ENCODE measurements around the gene SARM1. TPM values are rescaled to one million over a fixed set of nuclear protein-coding genes. Genes with fewer than 3 reads are reported as not detected.

Gene SARM1
- total RNA-seq, 1 experiment from 2014 or later: 17.4 TPM

DNA sequence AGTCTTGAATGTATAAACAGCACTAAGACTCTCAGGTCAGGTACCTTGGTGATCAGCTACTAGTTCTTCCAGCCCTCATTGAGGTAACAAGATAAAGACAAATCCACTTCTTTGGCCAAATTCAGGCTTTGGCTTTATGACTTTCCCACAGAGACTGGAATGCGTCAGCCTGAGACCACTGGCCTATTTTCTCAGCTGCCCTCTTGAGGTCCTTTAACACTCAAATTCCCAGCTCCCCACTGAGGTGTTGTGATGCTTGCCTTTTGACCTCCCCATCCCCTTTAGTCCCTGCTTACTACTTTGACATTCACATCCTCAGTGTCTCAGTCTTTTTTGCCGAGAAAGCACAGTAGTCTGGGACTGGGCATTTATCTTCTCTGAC is 25.3 kb upstream of the SARM1 start:
- TF ChIP-seq, protein P1, sequence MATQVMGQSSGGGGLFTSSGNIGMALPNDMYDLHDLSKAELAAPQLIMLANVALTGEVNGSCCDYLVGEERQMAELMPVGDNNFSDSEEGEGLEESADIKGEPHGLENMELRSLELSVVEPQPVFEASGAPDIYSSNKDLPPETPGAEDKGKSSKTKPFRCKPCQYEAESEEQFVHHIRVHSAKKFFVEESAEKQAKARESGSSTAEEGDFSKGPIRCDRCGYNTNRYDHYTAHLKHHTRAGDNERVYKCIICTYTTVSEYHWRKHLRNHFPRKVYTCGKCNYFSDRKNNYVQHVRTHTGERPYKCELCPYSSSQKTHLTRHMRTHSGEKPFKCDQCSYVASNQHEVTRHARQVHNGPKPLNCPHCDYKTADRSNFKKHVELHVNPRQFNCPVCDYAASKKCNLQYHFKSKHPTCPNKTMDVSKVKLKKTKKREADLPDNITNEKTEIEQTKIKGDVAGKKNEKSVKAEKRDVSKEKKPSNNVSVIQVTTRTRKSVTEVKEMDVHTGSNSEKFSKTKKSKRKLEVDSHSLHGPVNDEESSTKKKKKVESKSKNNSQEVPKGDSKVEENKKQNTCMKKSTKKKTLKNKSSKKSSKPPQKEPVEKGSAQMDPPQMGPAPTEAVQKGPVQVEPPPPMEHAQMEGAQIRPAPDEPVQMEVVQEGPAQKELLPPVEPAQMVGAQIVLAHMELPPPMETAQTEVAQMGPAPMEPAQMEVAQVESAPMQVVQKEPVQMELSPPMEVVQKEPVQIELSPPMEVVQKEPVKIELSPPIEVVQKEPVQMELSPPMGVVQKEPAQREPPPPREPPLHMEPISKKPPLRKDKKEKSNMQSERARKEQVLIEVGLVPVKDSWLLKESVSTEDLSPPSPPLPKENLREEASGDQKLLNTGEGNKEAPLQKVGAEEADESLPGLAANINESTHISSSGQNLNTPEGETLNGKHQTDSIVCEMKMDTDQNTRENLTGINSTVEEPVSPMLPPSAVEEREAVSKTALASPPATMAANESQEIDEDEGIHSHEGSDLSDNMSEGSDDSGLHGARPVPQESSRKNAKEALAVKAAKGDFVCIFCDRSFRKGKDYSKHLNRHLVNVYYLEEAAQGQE (IDR thresholded peaks at IDR 0.05; ENCODE audit: insufficient read depth in 1 of 2, low read depth in 2 of 2, low read length in 1 of 2): no peak
- TF ChIP-seq POLR2AphosphoS5 (IDR thresholded peaks at IDR 0.05; ENCODE audit: low read depth, low read length): peak; percentile 36; the same call in 1 of the 2 replicates

DNA sequence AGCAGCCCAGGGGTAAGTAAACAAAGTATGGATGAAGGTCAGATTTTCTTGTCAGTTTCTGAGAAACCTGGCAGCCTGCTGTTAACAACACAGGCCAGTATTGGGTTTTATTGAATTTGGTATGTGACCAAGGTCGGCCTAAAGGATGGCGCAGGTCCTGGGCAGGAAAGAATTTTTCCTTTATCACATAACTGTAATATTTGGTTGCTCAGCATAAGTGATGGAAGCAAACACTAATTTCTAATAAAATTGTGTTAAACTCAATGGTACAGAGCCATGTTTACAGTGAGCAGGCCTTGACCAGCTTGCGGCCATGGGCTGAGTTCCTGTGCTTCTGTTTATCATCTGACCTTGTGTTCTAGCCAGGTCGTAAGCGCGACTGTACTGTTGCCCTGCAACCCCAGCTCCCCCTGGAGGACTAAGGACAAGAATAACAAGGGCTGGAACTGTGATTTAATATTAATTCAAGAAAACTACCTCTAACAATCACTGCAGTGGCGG is 24.7 kb upstream of the SARM1 start:
- CTCF ChIA-PET: interaction anchor here (0.7 kb wide), 1 partner anchor 11 kb away, joined by 5 read pairs; the partner anchor contains the start of genes IFT20 and TNFAIP1
- intact Hi-C loops (cut with micrococcal nuclease; ENCODE audit: unreplicated experiment): no loop called here
- peak; percentile 67 for ATAC-seq
- no peak for DNase-seq (ENCODE audit: low read depth, low spot score)
- Histone ChIP-seq H3K27me3 (ENCODE audit: control insufficient read depth, insufficient read depth, low read length) (no peaks in the 10 kb centered on the region), H3K9me3 (ENCODE audit: control insufficient read depth, insufficient read depth, low read depth, low read length) (no peaks in the 10 kb centered on the region), H3K36me3 (ENCODE audit: control insufficient read depth, insufficient read depth, low read length) (peaks cover 10% of the 10 kb centered on the region), H3K4me1 (ENCODE audit: control insufficient read depth, insufficient read depth, low read length) (peaks cover 26% of the 10 kb centered on the region), H3K4me3 (ENCODE audit: low read depth in 2 of 2, low read length in 2 of 2) (no peak overlapping the region), H3K27ac (ENCODE audit: low read length) (peak overlapping the region; percentile 65; the same call in 1 of the 2 replicates)
- POLR2A ChIA-PET: interaction anchor here (1.2 kb wide), 1 partner anchor 11 kb away, joined by 3 read pairs; the partner anchor contains the start of gene POLDIP2
- in situ Hi-C loops (cut with HindIII; ENCODE audit: low pct_unique_long_range_greater_than_20kb, low sequenced_read_pairs): no loop called here
- no TSS peak for BruUV-seq (replicated peaks)
- TF ChIP-seq CTCF (IDR thresholded peaks at IDR 0.05) (no peak; the same call in 1 of the 2 replicates), SIN3A (IDR thresholded peaks at IDR 0.05; ENCODE audit: borderline replicate concordance, insufficient read depth, low read depth, low read length) (no peak), TCF7L2 (IDR thresholded peaks at IDR 0.05; ENCODE audit: low read depth, low read length) (no peak), POLR2AphosphoS5 (IDR thresholded peaks at IDR 0.05; ENCODE audit: low read depth, low read length) (no peak; the same call in 1 of the 2 replicates)
- TF ChIP-seq, protein P1 (IDR thresholded peaks at IDR 0.05; ENCODE audit: insufficient read depth in 1 of 2, low read depth in 2 of 2, low read length in 1 of 2): no peak

More for the DNA sequence above, 25.3 kb upstream of the SARM1 start:
- Histone ChIP-seq H3K27ac (ENCODE audit: low read length) (peak overlapping the region; percentile 65), H3K27me3 (ENCODE audit: control insufficient read depth, insufficient read depth, low read length) (no peaks in the 10 kb centered on the region), H3K9me3 (ENCODE audit: control insufficient read depth, insufficient read depth, low read depth, low read length) (no peaks in the 10 kb centered on the region), H3K36me3 (ENCODE audit: control insufficient read depth, insufficient read depth, low read length) (peaks cover 8% of the 10 kb centered on the region), H3K4me1 (ENCODE audit: control insufficient read depth, insufficient read depth, low read length) (peaks cover 26% of the 10 kb centered on the region), H3K4me3 (ENCODE audit: low read depth in 2 of 2, low read length in 2 of 2) (no peak overlapping the region)
- in situ Hi-C loops (cut with HindIII; ENCODE audit: low pct_unique_long_range_greater_than_20kb, low sequenced_read_pairs) (no loop called here), intact Hi-C loops (cut with micrococcal nuclease; ENCODE audit: unreplicated experiment) (no loop called here)
- no peak for ATAC-seq
- ChIA-PET CTCF (interaction anchor here (0.7 kb wide), 1 partner anchor 10 kb away, joined by 5 read pairs; the partner anchor contains the start of genes IFT20 and TNFAIP1), POLR2A (interaction anchor here (1.2 to 1.4 kb wide), 2 partner anchors 10 to 11 kb away, joined by 3 to 11 read pairs; partner anchors contain the start of genes IFT20, POLDIP2 and TNFAIP1)
- TSS peak; percentile 41 for BruUV-seq (replicated peaks)
- DNase-seq (ENCODE audit: low read depth, low spot score): no peak

Data from Panc1 (cell line).